GM23338 (cell line): ENCODE measurements around the gene DAGLA. TPM values are rescaled to one million over a fixed set of nuclear protein-coding genes. Genes with fewer than 3 reads are reported as not detected.

Source experiments
- ATAC-seq: fragments of 200-7000 bp; cut with Tn5 transposase; 3 replicates; pipeline ENCODE4 v1.9.1; 2020
- DNase-seq: peaks from one replicate; pipeline ENCODE4 v3.0.0-alpha.2; 2015; ENCODE audit warnings: low spot score
- H2AFZ ChIP-seq: fragments of 200-600 bp; sonication (generic); 2 replicates; pipeline ENCODE4 v1.8.0; 2016; ENCODE audit warnings: antibody characterized with exemption, mild to moderate bottlenecking, moderate library complexity
- H3F3A ChIP-seq: fragments of 200-600 bp; sonication (generic); replicated peaks from 2 replicates; pipeline ENCODE4 v1.8.0; 2017; ENCODE audit warnings: antibody characterized with exemption, mixed run types, low read depth
- H3K27ac ChIP-seq: fragments of 200-600 bp; sonication (generic); 2 replicates; pipeline ENCODE4 v1.6.1; 2016; ENCODE audit warnings: low read depth
- H3K27me3 ChIP-seq: fragments of 200-600 bp; sonication (generic); 2 replicates; pipeline ENCODE4 v1.8.0; 2016; ENCODE audit warnings: mild to moderate bottlenecking, mixed run types, moderate library complexity; ENCODE audit not compliant: insufficient read depth
- H3K36me3 ChIP-seq: fragments of 200-600 bp; sonication (generic); 2 replicates; pipeline ENCODE4 v1.8.0; 2016; ENCODE audit warnings: mild to moderate bottlenecking; ENCODE audit not compliant: insufficient read depth
- H3K4me1 ChIP-seq: fragments of 200-600 bp; sonication (generic); 2 replicates; pipeline ENCODE4 v1.8.0; 2016; ENCODE audit warnings: mild to moderate bottlenecking, moderate library complexity; ENCODE audit not compliant: insufficient read depth
- H3K4me2 ChIP-seq: fragments of 200-600 bp; sonication (generic); 2 replicates; pipeline ENCODE4 v1.7.1; 2017; ENCODE audit warnings: mixed run types
- H3K4me3 ChIP-seq: fragments of 200-600 bp; sonication (generic); 2 replicates; pipeline ENCODE4 v1.6.1; 2016; ENCODE audit warnings: mixed run types
- H3K79me2 ChIP-seq: fragments of 200-600 bp; sonication (generic); replicated peaks from 2 replicates; pipeline ENCODE4 v1.8.0; 2017; ENCODE audit warnings: mild to moderate bottlenecking; ENCODE audit not compliant: insufficient read depth
- H3K9me2 ChIP-seq: fragments of 200-600 bp; sonication (generic); 2 replicates; pipeline ENCODE4 v1.8.0; 2017; ENCODE audit not compliant: insufficient read depth
- H4K20me1 ChIP-seq: fragments of 200-600 bp; sonication (generic); replicated peaks from 2 replicates; pipeline ENCODE4 v1.8.0; 2017; ENCODE audit warnings: mild to moderate bottlenecking; ENCODE audit not compliant: insufficient read depth
- H3K27ac Mint-ChIP-seq: 2 replicates; pipeline ENCODE4 v1.8.0; 2020; ENCODE audit warnings: inconsistent platforms, mild to moderate bottlenecking, moderate library complexity, mixed read lengths
- H3K27me3 Mint-ChIP-seq: 3 replicates; pipeline ENCODE4 v1.8.0; 2022; ENCODE audit warnings: low read depth, mild to moderate bottlenecking, moderate library complexity, mixed read lengths, inconsistent platforms; ENCODE audit not compliant: insufficient read depth, poor library complexity
- H3K36me3 Mint-ChIP-seq: 3 replicates; pipeline ENCODE4 v1.8.0; 2021; ENCODE audit warnings: low read depth, mild to moderate bottlenecking, inconsistent platforms, moderate library complexity, mixed read lengths
- H3K4me1 Mint-ChIP-seq: 3 replicates; pipeline ENCODE4 v1.8.0; 2020; ENCODE audit warnings: mild to moderate bottlenecking, inconsistent platforms, mixed read lengths
- H3K4me3 Mint-ChIP-seq: 3 replicates; pipeline ENCODE4 v1.8.0; 2021; ENCODE audit warnings: moderate library complexity, mild to moderate bottlenecking, inconsistent platforms, mixed read lengths
- H3K9me3 Mint-ChIP-seq: 3 replicates; pipeline ENCODE4 v1.8.0; 2020; ENCODE audit warnings: moderate library complexity, mild to moderate bottlenecking, inconsistent platforms, mixed read lengths
- CREB1 ChIP-seq: fragments of 250-450 bp; sonication (Bioruptor Pico); IDR thresholded peaks from 2 replicates; pipeline ENCODE4 v1.5.0; 2020; ENCODE audit warnings: low read depth, mild to moderate bottlenecking, moderate library complexity
- EZH2 ChIP-seq: fragments of 200-600 bp; sonication (generic); IDR thresholded peaks from one replicate; pipeline ENCODE4 v1.8.0; 2017; ENCODE audit warnings: antibody characterized with exemption, mild to moderate bottlenecking, low read depth; ENCODE audit not compliant: unreplicated experiment
- EZH2phosphoT487 ChIP-seq: fragments of 200-600 bp; sonication (generic); IDR thresholded peaks from one replicate; pipeline ENCODE4 v1.8.1; 2018; ENCODE audit warnings: antibody characterized with exemption; ENCODE audit not compliant: unreplicated experiment
- JUNB ChIP-seq: IDR thresholded peaks from one replicate; pipeline ENCODE4 v1.6.1; 2016; ENCODE audit warnings: antibody characterized with exemption; ENCODE audit not compliant: unreplicated experiment
- NANOG ChIP-seq: IDR thresholded peaks from 2 replicates; pipeline ENCODE4 v1.6.1; 2016; ENCODE audit warnings: antibody characterized with exemption, borderline replicate concordance
- POLR2AphosphoS5 ChIP-seq: IDR thresholded peaks from 2 replicates; pipeline ENCODE4 v1.6.1; 2016; ENCODE audit warnings: antibody characterized with exemption, low read depth
- STAT1 ChIP-seq: IDR thresholded peaks from one replicate; pipeline ENCODE4 v1.6.1; 2016; ENCODE audit warnings: antibody characterized with exemption; ENCODE audit not compliant: unreplicated experiment
- ZNF114 ChIP-seq: fragments of 250-450 bp; sonication (Bioruptor Pico); IDR thresholded peaks from 2 replicates; pipeline ENCODE4 v1.5.0; 2020; ENCODE audit warnings: mild to moderate bottlenecking, moderate library complexity
- ZNF331 ChIP-seq: fragments of 250-450 bp; sonication (Bioruptor Pico); IDR thresholded peaks from 2 replicates; pipeline ENCODE4 v1.5.0; 2020; ENCODE audit warnings: low read depth, mild to moderate bottlenecking, moderate library complexity
- polyA plus RNA-seq: library from polyadenylated mRNA; unstranded; fragments of >200 nt; fragmentation: Nextera tagmentation; extraction: Ambion mirVana; gene quantifications from 2 replicates; pipeline ENCODE4 v1.2.1, GENCODE V29; 2016
- total RNA-seq: library from RNA; depleted of rRNA; stranded (reverse); fragments of >200 nt; shearing (Covaris generic); gene quantifications from 2 replicates; pipeline ENCODE4 v1.2.3, GENCODE V29; 2014
- TF ChIP-seq, protein P1 (sequence below): IDR thresholded peaks from 2 replicates; pipeline ENCODE4 v1.6.1; 2016; ENCODE audit warnings: antibody characterized with exemption
- TF ChIP-seq, protein P2 (sequence below): fragments of 250-450 bp; sonication (Bioruptor Pico); IDR thresholded peaks from 2 replicates; pipeline ENCODE4 v1.5.0; 2020; ENCODE audit warnings: mild to moderate bottlenecking, moderate library complexity
- TF ChIP-seq, protein P3 (sequence below), 2 experiments: fragments of 200-600 bp in 1 of 2; sonication (generic) in 1 of 2; conservative IDR thresholded peaks; 2 replicates each; pipeline versions ENCODE4 v1.5.1 to v1.6.1; 2016 to 2017; ENCODE audit warnings: antibody characterized with exemption in 2 of 2, low read depth in 2 of 2, mild to moderate bottlenecking in 2 of 2, moderate library complexity in 1 of 2
- TF ChIP-seq, protein P4 (sequence below): IDR thresholded peaks from one replicate; pipeline ENCODE4 v1.6.1; 2018; ENCODE audit warnings: antibody characterized with exemption; ENCODE audit not compliant: unreplicated experiment

Gene DAGLA
- total and polyA plus RNA-seq, 2 experiments from 2014 or later, result 0.55 to 2.5 TPM

DNA sequence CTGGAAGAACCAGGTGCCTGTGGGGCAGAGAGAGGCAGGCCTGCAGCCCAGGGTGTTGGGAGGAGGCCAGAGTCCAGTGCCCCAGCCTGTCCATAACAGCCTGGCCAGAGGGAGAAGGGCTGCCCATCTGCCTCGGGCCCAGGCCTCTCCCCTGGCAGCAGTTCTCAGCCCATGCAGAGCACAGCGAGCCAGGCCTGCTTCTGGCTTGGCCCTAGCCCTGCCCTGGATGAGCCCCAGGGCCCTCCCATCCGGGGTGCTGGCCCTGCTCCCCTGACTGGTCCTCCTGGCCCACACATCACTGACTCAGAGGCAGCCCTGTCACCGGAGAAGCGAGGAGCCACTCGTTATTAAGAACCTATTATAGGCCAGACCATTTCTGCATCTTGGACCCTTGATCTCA lies 52.5 kb downstream of the DAGLA start:
- ATAC-seq, result no peak

More for the DNA sequence above, 52.5 kb downstream of the DAGLA start:
- Mint-ChIP-seq H3K4me1 (no peaks in the 10 kb centered on the region; the same call in 2 of the 3 replicates), H3K9me3 (no peaks in the 10 kb centered on the region; the same call in 2 of the 3 replicates), H3K4me3 (no peak overlapping the region), H3K27ac (no peak overlapping the region), H3K27me3 (peaks cover 13% of the 10 kb centered on the region), H3K36me3 (peaks cover 3% of the 10 kb centered on the region; the same call in 1 of the 3 replicates)
- H2AFZ ChIP-seq, result no peak overlapping the region
- H3K4me2 ChIP-seq, result no peak overlapping the region
- H3K4me3 ChIP-seq, result no peak overlapping the region
- H3K36me3 ChIP-seq, result no peaks in the 10 kb centered on the region
- H3K27me3 ChIP-seq, result no peaks in the 10 kb centered on the region
- no peak for TF ChIP-seq JUNB
- no peak for TF ChIP-seq POLR2AphosphoS5
- TF ChIP-seq EZH2phosphoT487, result no peak
- TF ChIP-seq, protein P1, sequence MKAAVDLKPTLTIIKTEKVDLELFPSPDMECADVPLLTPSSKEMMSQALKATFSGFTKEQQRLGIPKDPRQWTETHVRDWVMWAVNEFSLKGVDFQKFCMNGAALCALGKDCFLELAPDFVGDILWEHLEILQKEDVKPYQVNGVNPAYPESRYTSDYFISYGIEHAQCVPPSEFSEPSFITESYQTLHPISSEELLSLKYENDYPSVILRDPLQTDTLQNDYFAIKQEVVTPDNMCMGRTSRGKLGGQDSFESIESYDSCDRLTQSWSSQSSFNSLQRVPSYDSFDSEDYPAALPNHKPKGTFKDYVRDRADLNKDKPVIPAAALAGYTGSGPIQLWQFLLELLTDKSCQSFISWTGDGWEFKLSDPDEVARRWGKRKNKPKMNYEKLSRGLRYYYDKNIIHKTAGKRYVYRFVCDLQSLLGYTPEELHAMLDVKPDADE, result no peak
- no peak for TF ChIP-seq EZH2
- TF ChIP-seq ZNF331 (CRISPR knock-in tag), result no peak
- no peak for TF ChIP-seq NANOG
- no peak for TF ChIP-seq STAT1
- no peak for TF ChIP-seq CREB1
- TF ChIP-seq, protein P2, sequence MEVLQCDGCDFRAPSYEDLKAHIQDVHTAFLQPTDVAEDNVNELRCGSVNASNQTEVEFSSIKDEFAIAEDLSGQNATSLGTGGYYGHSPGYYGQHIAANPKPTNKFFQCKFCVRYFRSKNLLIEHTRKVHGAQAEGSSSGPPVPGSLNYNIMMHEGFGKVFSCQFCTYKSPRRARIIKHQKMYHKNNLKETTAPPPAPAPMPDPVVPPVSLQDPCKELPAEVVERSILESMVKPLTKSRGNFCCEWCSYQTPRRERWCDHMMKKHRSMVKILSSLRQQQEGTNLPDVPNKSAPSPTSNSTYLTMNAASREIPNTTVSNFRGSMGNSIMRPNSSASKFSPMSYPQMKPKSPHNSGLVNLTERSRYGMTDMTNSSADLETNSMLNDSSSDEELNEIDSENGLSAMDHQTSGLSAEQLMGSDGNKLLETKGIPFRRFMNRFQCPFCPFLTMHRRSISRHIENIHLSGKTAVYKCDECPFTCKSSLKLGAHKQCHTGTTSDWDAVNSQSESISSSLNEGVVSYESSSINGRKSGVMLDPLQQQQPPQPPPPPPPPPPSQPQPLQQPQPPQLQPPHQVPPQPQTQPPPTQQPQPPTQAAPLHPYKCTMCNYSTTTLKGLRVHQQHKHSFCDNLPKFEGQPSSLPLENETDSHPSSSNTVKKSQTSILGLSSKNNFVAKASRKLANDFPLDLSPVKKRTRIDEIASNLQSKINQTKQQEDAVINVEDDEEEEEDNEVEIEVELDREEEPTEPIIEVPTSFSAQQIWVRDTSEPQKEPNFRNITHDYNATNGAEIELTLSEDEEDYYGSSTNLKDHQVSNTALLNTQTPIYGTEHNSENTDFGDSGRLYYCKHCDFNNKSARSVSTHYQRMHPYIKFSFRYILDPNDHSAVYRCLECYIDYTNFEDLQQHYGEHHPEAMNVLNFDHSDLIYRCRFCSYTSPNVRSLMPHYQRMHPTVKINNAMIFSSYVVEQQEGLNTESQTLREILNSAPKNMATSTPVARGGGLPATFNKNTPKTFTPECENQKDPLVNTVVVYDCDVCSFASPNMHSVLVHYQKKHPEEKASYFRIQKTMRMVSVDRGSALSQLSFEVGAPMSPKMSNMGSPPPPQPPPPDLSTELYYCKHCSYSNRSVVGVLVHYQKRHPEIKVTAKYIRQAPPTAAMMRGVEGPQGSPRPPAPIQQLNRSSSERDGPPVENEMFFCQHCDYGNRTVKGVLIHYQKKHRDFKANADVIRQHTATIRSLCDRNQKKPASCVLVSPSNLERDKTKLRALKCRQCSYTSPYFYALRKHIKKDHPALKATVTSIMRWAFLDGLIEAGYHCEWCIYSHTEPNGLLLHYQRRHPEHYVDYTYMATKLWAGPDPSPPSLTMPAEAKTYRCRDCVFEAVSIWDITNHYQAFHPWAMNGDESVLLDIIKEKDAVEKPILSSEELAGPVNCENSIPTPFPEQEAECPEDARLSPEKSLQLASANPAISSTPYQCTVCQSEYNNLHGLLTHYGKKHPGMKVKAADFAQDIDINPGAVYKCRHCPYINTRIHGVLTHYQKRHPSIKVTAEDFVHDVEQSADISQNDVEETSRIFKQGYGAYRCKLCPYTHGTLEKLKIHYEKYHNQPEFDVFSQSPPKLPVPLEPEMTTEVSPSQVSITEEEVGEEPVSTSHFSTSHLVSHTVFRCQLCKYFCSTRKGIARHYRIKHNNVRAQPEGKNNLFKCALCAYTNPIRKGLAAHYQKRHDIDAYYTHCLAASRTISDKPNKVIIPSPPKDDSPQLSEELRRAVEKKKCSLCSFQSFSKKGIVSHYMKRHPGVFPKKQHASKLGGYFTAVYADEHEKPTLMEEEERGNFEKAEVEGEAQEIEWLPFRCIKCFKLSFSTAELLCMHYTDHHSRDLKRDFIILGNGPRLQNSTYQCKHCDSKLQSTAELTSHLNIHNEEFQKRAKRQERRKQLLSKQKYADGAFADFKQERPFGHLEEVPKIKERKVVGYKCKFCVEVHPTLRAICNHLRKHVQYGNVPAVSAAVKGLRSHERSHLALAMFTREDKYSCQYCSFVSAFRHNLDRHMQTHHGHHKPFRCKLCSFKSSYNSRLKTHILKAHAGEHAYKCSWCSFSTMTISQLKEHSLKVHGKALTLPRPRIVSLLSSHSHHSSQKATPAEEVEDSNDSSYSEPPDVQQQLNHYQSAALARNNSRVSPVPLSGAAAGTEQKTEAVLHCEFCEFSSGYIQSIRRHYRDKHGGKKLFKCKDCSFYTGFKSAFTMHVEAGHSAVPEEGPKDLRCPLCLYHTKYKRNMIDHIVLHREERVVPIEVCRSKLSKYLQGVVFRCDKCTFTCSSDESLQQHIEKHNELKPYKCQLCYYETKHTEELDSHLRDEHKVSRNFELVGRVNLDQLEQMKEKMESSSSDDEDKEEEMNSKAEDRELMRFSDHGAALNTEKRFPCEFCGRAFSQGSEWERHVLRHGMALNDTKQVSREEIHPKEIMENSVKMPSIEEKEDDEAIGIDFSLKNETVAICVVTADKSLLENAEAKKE (CRISPR knock-in tag), result no peak
- TF ChIP-seq, protein P3, sequence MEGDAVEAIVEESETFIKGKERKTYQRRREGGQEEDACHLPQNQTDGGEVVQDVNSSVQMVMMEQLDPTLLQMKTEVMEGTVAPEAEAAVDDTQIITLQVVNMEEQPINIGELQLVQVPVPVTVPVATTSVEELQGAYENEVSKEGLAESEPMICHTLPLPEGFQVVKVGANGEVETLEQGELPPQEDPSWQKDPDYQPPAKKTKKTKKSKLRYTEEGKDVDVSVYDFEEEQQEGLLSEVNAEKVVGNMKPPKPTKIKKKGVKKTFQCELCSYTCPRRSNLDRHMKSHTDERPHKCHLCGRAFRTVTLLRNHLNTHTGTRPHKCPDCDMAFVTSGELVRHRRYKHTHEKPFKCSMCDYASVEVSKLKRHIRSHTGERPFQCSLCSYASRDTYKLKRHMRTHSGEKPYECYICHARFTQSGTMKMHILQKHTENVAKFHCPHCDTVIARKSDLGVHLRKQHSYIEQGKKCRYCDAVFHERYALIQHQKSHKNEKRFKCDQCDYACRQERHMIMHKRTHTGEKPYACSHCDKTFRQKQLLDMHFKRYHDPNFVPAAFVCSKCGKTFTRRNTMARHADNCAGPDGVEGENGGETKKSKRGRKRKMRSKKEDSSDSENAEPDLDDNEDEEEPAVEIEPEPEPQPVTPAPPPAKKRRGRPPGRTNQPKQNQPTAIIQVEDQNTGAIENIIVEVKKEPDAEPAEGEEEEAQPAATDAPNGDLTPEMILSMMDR (conservative IDR thresholded peaks at IDR 0.05; ENCODE audit: low read depth in 2 of 2), result no peak
- TF ChIP-seq ZNF114 (CRISPR knock-in tag), result no peak
- TF ChIP-seq, protein P4, sequence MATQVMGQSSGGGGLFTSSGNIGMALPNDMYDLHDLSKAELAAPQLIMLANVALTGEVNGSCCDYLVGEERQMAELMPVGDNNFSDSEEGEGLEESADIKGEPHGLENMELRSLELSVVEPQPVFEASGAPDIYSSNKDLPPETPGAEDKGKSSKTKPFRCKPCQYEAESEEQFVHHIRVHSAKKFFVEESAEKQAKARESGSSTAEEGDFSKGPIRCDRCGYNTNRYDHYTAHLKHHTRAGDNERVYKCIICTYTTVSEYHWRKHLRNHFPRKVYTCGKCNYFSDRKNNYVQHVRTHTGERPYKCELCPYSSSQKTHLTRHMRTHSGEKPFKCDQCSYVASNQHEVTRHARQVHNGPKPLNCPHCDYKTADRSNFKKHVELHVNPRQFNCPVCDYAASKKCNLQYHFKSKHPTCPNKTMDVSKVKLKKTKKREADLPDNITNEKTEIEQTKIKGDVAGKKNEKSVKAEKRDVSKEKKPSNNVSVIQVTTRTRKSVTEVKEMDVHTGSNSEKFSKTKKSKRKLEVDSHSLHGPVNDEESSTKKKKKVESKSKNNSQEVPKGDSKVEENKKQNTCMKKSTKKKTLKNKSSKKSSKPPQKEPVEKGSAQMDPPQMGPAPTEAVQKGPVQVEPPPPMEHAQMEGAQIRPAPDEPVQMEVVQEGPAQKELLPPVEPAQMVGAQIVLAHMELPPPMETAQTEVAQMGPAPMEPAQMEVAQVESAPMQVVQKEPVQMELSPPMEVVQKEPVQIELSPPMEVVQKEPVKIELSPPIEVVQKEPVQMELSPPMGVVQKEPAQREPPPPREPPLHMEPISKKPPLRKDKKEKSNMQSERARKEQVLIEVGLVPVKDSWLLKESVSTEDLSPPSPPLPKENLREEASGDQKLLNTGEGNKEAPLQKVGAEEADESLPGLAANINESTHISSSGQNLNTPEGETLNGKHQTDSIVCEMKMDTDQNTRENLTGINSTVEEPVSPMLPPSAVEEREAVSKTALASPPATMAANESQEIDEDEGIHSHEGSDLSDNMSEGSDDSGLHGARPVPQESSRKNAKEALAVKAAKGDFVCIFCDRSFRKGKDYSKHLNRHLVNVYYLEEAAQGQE, result no peak
- no peak overlapping the region for H3K27ac ChIP-seq
- no peaks in the 10 kb centered on the region for H4K20me1 ChIP-seq
- H3K4me1 ChIP-seq, result no peaks in the 10 kb centered on the region
- no peaks in the 10 kb centered on the region for H3F3A ChIP-seq
- H3K9me2 ChIP-seq, result no peaks in the 10 kb centered on the region
- DNase-seq, result no peak
- H3K79me2 ChIP-seq, result no peaks in the 10 kb centered on the region
